Measurements from ENCODE around the gene B3GNT7. TPM values are rescaled to one million over a fixed set of nuclear protein-coding genes. Genes with fewer than 3 reads are reported as not detected.

Gene B3GNT7
- total and polyA plus RNA-seq, 2 of the 4 experiments (the other 2 are of a cell fraction), result under 0.01 to 0.03 TPM

- no peak overlapping the region for H3K4ac ChIP-seq (ENCODE audit: low read depth, low read length)
- H2AK9ac ChIP-seq (replicated peaks; ENCODE audit: low read depth, low read length, poor library complexity), result no peak overlapping the region
- BruUV-seq (replicated peaks), result no TSS peak
- H3K56ac ChIP-seq (ENCODE audit: extremely low read depth, insufficient read depth, low read length), result no peak overlapping the region
- no peak overlapping the region for H3K9ac ChIP-seq (ENCODE audit: low read depth, low read length)
- H3K27me3 ChIP-seq (ENCODE audit: control insufficient read depth, insufficient read depth, low read length), result peaks cover 7% of the 10 kb centered on the region
- no peak overlapping the region for H3K27ac ChIP-seq (ENCODE audit: insufficient read depth, low read length)
- H2AFZ ChIP-seq (replicated peaks; ENCODE audit: low read length, poor library complexity), result no peak overlapping the region
- no peaks in the 10 kb centered on the region for H4K20me1 ChIP-seq (ENCODE audit: insufficient read depth, low read length)
- H2BK20ac ChIP-seq (ENCODE audit: low read depth, low read length), result no peak overlapping the region
- H3K23ac ChIP-seq (ENCODE audit: low read depth, low read length), result no peak overlapping the region
- no peaks in the 10 kb centered on the region; the same call in 1 of the 2 replicates for H3K9me1 ChIP-seq (ENCODE audit: insufficient read depth, low read length)
- DNase-seq (no peak), ATAC-seq (ENCODE audit: low read depth) (no peak)
- no peak overlapping the region for H2BK15ac ChIP-seq (ENCODE audit: low read depth, low read length)
- H3K36me3 ChIP-seq (ENCODE audit: control insufficient read depth, insufficient read depth, low read length), result no peaks in the 10 kb centered on the region
- H2AK5ac ChIP-seq (ENCODE audit: low read depth, low read length), result no peak overlapping the region
- no peaks in the 10 kb centered on the region for H3K79me1 ChIP-seq (ENCODE audit: low read depth in 1 of 2, low read length in 2 of 2)
- H3K4me3 ChIP-seq (ENCODE audit: insufficient read depth, low read depth, low read length), result no peak overlapping the region
- no peak overlapping the region for H3K14ac ChIP-seq (replicated peaks; ENCODE audit: low read depth, low read length)
- intact Hi-C loops (cut with micrococcal nuclease), result no loop called here
- ChIA-PET POLR2A (ENCODE audit: unreplicated experiment) (no interaction called here), CTCF (no interaction called here)
- H3K9me3 ChIP-seq (ENCODE audit: control insufficient read depth, insufficient read depth, low read length), result no peaks in the 10 kb centered on the region
- dilution Hi-C loops (cut with HindIII; ENCODE audit: low sequenced_read_pairs, unreplicated experiment), result no loop called here
- H3K4me2 ChIP-seq (ENCODE audit: low read depth, low read length), result no peak overlapping the region
- no peaks in the 10 kb centered on the region for H3K4me1 ChIP-seq (ENCODE audit: control insufficient read depth, insufficient read depth, low read length)
- no peak overlapping the region for H3K18ac ChIP-seq (ENCODE audit: low read depth, low read length)
- TF ChIP-seq FOS (IDR thresholded peaks at IDR 0.05; ENCODE audit: low read depth, low read length) (no peak), MAFK (IDR thresholded peaks at IDR 0.05; ENCODE audit: low read depth, low read length) (no peak), ELK1 (IDR thresholded peaks at IDR 0.05; ENCODE audit: borderline replicate concordance, low read depth, low read length) (no peak), RAD21 (IDR thresholded peaks at IDR 0.05; ENCODE audit: low read length) (no peak), RFX5 (IDR thresholded peaks at IDR 0.05; ENCODE audit: low read depth, low read length) (no peak), CEBPB (IDR thresholded peaks at IDR 0.05; ENCODE audit: low read depth, low read length) (no peak), NFE2L2 (IDR thresholded peaks at IDR 0.05; ENCODE audit: low read depth, low read length) (no peak), BHLHE40 (IDR thresholded peaks at IDR 0.05; ENCODE audit: low read depth, low read length) (no peak), MXI1 (IDR thresholded peaks at IDR 0.05; ENCODE audit: borderline replicate concordance, low read depth, low read length) (no peak), SMC3 (IDR thresholded peaks at IDR 0.05; ENCODE audit: low read depth, low read length) (no peak), CTCF (conservative IDR thresholded peaks at IDR 0.05; ENCODE audit: low read depth, low read length) (no peak), CHD1 (IDR thresholded peaks at IDR 0.05; ENCODE audit: low read depth, low read length) (no peak), MAZ (IDR thresholded peaks at IDR 0.05; ENCODE audit: borderline replicate concordance, low read depth, low read length) (no peak), USF2 (IDR thresholded peaks at IDR 0.05; ENCODE audit: low read depth, low read length) (no peak), POLR2A (IDR thresholded peaks at IDR 0.05; ENCODE audit: low read depth, low read length) (no peak), RCOR1 (IDR thresholded peaks at IDR 0.05; ENCODE audit: insufficient replicate concordance, low read length) (no peak)
- H4K5ac ChIP-seq (ENCODE audit: low read depth, low read length), result no peak overlapping the region
- WGBS, 2 experiments (ENCODE audit: extremely low coverage in 2 of 2, insufficient read length in 1 of 2), result 73% methylated on average over 6 of the region's 9 CpGs; no CpG with 5 or more reads in 1 of the 2 experiments
- in situ Hi-C loops (cut with MboI; ENCODE audit: low sequenced_read_pairs), result no loop called here
- H4K91ac ChIP-seq (ENCODE audit: insufficient read depth, low read depth, low read length), result no peak overlapping the region
- H4K8ac ChIP-seq (ENCODE audit: low read depth in 2 of 2, low read length in 2 of 2), result no peak overlapping the region
- H2BK120ac ChIP-seq (ENCODE audit: low read depth, low read length), result no peak overlapping the region
- H2BK5ac ChIP-seq (ENCODE audit: low read depth, low read length, poor library complexity, severe bottlenecking), result no peak overlapping the region
Observed at GRCh38 chr2:231421051-231421580, 25.6 kb downstream of the B3GNT7 start.

Measured in IMR-90 (cell line).